ENCODE measurements around the gene NPR2.

NPR2 gene

GRCh38 chr9:35748242-35748857 is 43.0 kb upstream of the NPR2 start:
- ATAC-seq: peak; percentile 9
- no peak for TF ChIP-seq ZNF70 (CRISPR knock-in tag; IDR thresholded peaks at IDR 0.05)
- no peak for TF ChIP-seq SNAI2 (CRISPR knock-in tag; IDR thresholded peaks at IDR 0.05)
- TF ChIP-seq OSR1 (CRISPR knock-in tag; IDR thresholded peaks at IDR 0.05): no peak
- TF ChIP-seq TCF4 (CRISPR knock-in tag; IDR thresholded peaks at IDR 0.05; ENCODE audit: borderline replicate concordance): no peak

DNA sequence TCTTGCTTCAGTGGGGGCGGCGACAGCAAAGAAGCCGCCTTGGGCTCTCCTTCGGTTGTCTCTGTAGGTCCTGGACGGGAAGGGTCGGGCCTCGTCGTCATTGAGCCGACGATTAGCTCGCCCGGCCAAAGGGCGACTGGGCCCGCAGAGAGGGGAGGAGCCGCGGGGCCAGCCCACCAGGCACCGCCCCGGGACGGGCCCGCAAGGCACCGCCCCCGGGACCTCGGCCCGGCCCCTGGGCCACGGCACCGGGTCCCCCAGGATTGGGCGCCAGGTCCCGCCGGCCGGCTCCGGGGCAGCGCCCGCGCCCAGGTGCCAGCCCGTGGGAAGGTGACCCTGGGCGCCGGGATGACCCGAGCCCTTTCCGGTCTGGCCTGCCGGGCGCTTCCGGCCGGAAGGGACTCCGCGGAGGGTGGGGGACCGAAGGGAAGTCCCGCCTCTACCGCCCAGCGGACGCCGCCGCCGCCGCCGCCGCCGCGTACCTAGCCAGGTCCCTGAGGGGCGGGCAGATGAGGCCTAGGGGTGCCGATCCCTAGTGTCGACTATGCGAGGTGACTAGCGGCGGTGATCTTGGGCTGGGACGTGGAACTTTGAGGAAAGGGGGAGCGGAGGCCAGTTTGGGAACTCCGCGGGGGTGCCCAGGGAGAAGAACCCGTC is 42.4 kb upstream of the NPR2 start, which contains the start of the genes GBA2 and RGP1:
Gene GBA2 (minus strand): TSS at position 371 of the 657 bp plus-strand sequence. CDS start 524 bp downstream, outside the sequence.
Gene RGP1 (plus strand): TSS at position 430 of the 657 bp plus-strand sequence. CDS start 469 bp downstream, outside the sequence.
- ATAC-seq: peak; percentile 90
- TF ChIP-seq, protein P1, sequence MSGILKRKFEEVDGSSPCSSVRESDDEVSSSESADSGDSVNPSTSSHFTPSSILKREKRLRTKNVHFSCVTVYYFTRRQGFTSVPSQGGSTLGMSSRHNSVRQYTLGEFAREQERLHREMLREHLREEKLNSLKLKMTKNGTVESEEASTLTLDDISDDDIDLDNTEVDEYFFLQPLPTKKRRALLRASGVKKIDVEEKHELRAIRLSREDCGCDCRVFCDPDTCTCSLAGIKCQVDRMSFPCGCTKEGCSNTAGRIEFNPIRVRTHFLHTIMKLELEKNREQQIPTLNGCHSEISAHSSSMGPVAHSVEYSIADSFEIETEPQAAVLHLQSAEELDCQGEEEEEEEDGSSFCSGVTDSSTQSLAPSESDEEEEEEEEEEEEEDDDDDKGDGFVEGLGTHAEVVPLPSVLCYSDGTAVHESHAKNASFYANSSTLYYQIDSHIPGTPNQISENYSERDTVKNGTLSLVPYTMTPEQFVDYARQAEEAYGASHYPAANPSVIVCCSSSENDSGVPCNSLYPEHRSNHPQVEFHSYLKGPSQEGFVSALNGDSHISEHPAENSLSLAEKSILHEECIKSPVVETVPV (CRISPR knock-in tag; IDR thresholded peaks at IDR 0.05): no peak
- no peak for TF ChIP-seq GLIS3 (CRISPR knock-in tag; IDR thresholded peaks at IDR 0.05)
- no peak for TF ChIP-seq BACH2 (CRISPR knock-in tag; IDR thresholded peaks at IDR 0.05; ENCODE audit: borderline replicate concordance)
- no peak for TF ChIP-seq PPARA (CRISPR knock-in tag; IDR thresholded peaks at IDR 0.05; ENCODE audit: borderline replicate concordance)
- TF ChIP-seq, protein P2, sequence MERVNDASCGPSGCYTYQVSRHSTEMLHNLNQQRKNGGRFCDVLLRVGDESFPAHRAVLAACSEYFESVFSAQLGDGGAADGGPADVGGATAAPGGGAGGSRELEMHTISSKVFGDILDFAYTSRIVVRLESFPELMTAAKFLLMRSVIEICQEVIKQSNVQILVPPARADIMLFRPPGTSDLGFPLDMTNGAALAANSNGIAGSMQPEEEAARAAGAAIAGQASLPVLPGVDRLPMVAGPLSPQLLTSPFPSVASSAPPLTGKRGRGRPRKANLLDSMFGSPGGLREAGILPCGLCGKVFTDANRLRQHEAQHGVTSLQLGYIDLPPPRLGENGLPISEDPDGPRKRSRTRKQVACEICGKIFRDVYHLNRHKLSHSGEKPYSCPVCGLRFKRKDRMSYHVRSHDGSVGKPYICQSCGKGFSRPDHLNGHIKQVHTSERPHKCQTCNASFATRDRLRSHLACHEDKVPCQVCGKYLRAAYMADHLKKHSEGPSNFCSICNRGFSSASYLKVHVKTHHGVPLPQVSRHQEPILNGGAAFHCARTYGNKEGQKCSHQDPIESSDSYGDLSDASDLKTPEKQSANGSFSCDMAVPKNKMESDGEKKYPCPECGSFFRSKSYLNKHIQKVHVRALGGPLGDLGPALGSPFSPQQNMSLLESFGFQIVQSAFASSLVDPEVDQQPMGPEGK (CRISPR knock-in tag; IDR thresholded peaks at IDR 0.05; ENCODE audit: borderline replicate concordance): no peak
- no peak for TF ChIP-seq ARNTL (CRISPR knock-in tag; IDR thresholded peaks at IDR 0.05; ENCODE audit: borderline replicate concordance, low read depth)
- no peak for TF ChIP-seq ZFP30 (CRISPR knock-in tag; IDR thresholded peaks at IDR 0.05)
- no peak for TF ChIP-seq CSDC2 (CRISPR knock-in tag; IDR thresholded peaks at IDR 0.05)
- TF ChIP-seq ZNF70 (CRISPR knock-in tag; IDR thresholded peaks at IDR 0.05): no peak
- TF ChIP-seq ZNF565 (CRISPR knock-in tag; conservative IDR thresholded peaks at IDR 0.05; ENCODE audit: low read depth): no peak
- TF ChIP-seq ISL1 (CRISPR knock-in tag; IDR thresholded peaks at IDR 0.05): no peak
- TF ChIP-seq OSR1 (CRISPR knock-in tag; IDR thresholded peaks at IDR 0.05): no peak
- no peak for TF ChIP-seq RARB (CRISPR knock-in tag; IDR thresholded peaks at IDR 0.05)
- TF ChIP-seq ZFP3 (CRISPR knock-in tag; IDR thresholded peaks at IDR 0.05): no peak

- ATAC-seq: peak; percentile 46
- no peak for TF ChIP-seq PPARA (CRISPR knock-in tag; IDR thresholded peaks at IDR 0.05; ENCODE audit: borderline replicate concordance)
- TF ChIP-seq RARB (CRISPR knock-in tag; IDR thresholded peaks at IDR 0.05): no peak
Observed at GRCh38 chr9:35749515-35750255, 41.7 kb upstream of the NPR2 start.

GRCh38 chr9:35750256-35750531 is 41.2 kb upstream of the NPR2 start:
- TF ChIP-seq TSHZ2 (CRISPR knock-in tag; IDR thresholded peaks at IDR 0.05): no peak
- TF ChIP-seq, protein P2 (CRISPR knock-in tag; IDR thresholded peaks at IDR 0.05; ENCODE audit: borderline replicate concordance): no peak
- no peak for TF ChIP-seq TOX (CRISPR knock-in tag; IDR thresholded peaks at IDR 0.05; ENCODE audit: borderline replicate concordance)
- TF ChIP-seq, protein P3, sequence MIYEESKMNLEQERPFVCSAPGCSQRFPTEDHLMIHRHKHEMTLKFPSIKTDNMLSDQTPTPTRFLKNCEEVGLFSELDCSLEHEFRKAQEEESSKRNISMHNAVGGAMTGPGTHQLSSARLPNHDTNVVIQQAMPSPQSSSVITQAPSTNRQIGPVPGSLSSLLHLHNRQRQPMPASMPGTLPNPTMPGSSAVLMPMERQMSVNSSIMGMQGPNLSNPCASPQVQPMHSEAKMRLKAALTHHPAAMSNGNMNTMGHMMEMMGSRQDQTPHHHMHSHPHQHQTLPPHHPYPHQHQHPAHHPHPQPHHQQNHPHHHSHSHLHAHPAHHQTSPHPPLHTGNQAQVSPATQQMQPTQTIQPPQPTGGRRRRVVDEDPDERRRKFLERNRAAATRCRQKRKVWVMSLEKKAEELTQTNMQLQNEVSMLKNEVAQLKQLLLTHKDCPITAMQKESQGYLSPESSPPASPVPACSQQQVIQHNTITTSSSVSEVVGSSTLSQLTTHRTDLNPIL (CRISPR knock-in tag; IDR thresholded peaks at IDR 0.05; ENCODE audit: low read depth): no peak
- no peak for TF ChIP-seq ZC3H10 (CRISPR knock-in tag; IDR thresholded peaks at IDR 0.05)
- TF ChIP-seq, protein P1 (CRISPR knock-in tag; IDR thresholded peaks at IDR 0.05): no peak
- no peak for TF ChIP-seq ARNTL (CRISPR knock-in tag; IDR thresholded peaks at IDR 0.05; ENCODE audit: borderline replicate concordance, low read depth)
- TF ChIP-seq PPARA (CRISPR knock-in tag; IDR thresholded peaks at IDR 0.05; ENCODE audit: borderline replicate concordance): no peak
- no peak for TF ChIP-seq ZFP30 (CRISPR knock-in tag; IDR thresholded peaks at IDR 0.05)

More at GRCh38 chr9:35750256-35750531, 41.2 kb upstream of the NPR2 start:
- no peak for ATAC-seq
